ENCODE measurements around the gene EEF2KMT.

DNA sequence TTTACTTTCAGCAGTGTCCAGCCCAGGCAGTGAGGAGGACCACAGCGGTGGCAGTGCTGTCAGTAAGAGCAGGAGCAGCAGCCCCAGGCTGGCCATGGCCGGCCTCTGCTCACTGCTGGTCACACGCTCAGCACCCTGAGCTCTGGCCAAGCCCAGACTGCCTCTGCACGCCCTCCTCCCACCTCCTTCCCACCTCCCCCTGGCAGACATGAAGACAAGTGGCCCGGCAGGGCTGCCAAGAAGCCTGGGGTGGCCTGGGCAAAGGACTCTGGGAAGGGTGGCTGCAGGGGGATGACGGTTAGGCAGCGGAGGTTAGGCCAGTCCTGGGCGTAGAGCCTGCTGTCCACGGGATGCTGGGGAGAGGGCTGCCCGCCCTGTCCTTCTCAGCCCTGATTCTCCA is 31.8 kb downstream of the EEF2KMT start, which contains the start of gene C16orf89:
- TF ChIP-seq, protein P1, sequence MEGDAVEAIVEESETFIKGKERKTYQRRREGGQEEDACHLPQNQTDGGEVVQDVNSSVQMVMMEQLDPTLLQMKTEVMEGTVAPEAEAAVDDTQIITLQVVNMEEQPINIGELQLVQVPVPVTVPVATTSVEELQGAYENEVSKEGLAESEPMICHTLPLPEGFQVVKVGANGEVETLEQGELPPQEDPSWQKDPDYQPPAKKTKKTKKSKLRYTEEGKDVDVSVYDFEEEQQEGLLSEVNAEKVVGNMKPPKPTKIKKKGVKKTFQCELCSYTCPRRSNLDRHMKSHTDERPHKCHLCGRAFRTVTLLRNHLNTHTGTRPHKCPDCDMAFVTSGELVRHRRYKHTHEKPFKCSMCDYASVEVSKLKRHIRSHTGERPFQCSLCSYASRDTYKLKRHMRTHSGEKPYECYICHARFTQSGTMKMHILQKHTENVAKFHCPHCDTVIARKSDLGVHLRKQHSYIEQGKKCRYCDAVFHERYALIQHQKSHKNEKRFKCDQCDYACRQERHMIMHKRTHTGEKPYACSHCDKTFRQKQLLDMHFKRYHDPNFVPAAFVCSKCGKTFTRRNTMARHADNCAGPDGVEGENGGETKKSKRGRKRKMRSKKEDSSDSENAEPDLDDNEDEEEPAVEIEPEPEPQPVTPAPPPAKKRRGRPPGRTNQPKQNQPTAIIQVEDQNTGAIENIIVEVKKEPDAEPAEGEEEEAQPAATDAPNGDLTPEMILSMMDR (conservative IDR thresholded peaks at IDR 0.05; ENCODE audit: low read depth, low read length) = no peak
- TF ChIP-seq EZH2 (IDR thresholded peaks at IDR 0.05; ENCODE audit: low read length, unreplicated experiment) = no peak
